Measurements from ENCODE around the gene METAP1D. TPM values are rescaled to one million over a fixed set of nuclear protein-coding genes. Genes with fewer than 3 reads are reported as not detected.

METAP1D gene
- total and polyA plus RNA-seq, 4 donors: 3.3 to 7.1 (median 4.4) TPM

- TF ChIP-seq CTCF (IDR thresholded peaks at IDR 0.05; ENCODE audit: low read depth, low read length, missing input control) (no peak), FOXA1 (IDR thresholded peaks at IDR 0.05) (no peak), EGR1 (IDR thresholded peaks at IDR 0.05; ENCODE audit: low read depth in 2 of 2) (no peak), ATF3 (IDR thresholded peaks at IDR 0.05) (no peak), RAD21 (IDR thresholded peaks at IDR 0.05) (no peak), HNF4G (IDR thresholded peaks at IDR 0.05) (no peak), JUND (IDR thresholded peaks at IDR 0.05) (no peak), REST (IDR thresholded peaks at IDR 0.05) (no peak), RXRA (IDR thresholded peaks at IDR 0.05) (no peak), NR2F2 (IDR thresholded peaks at IDR 0.05) (no peak), HNF4A (conservative IDR thresholded peaks at IDR 0.05) (no peak), GABPA (IDR thresholded peaks at IDR 0.05 in 1 of 2, conservative IDR thresholded peaks at IDR 0.05 in 1 of 2) (no peak), TAF1 (conservative IDR thresholded peaks at IDR 0.05) (no peak), ZBTB33 (IDR thresholded peaks at IDR 0.05) (no peak), FOXA2 (IDR thresholded peaks at IDR 0.05) (no peak), YY1 (IDR thresholded peaks at IDR 0.05) (no peak), MAX (IDR thresholded peaks at IDR 0.05) (no peak), SP1 (IDR thresholded peaks at IDR 0.05) (no peak)
- Histone ChIP-seq H3K9me3 (ENCODE audit: control insufficient read depth in 4 of 4, low read length in 3 of 4) (peaks cover 0 to 2% (median 0%) of the 10 kb centered on the region in 4 donors), H3K27me3 (ENCODE audit: control insufficient read depth in 4 of 4, insufficient read depth in 4 of 4, low read length in 3 of 4) (peaks cover 12 to 45% (median 28%) of the 10 kb centered on the region in 4 donors), H3K9ac (ENCODE audit: low read depth in 1 of 2, low read length in 2 of 2) (no peak overlapping the region), H3K4me3 (ENCODE audit: low read depth in 1 of 3, low read length in 3 of 3) (peak overlapping the region in 1 of 3 donors; percentile 22), H3K36me3 (ENCODE audit: control insufficient read depth in 4 of 4, insufficient read depth in 3 of 4, low read depth in 1 of 4, low read length in 3 of 4) (no peaks in the 10 kb centered on the region), H3K4me1 (ENCODE audit: control insufficient read depth in 4 of 4, insufficient read depth in 4 of 4, low read length in 3 of 4) (peaks cover 8 to 29% (median 21%) of the 10 kb centered on the region in 4 donors), H3K27ac (ENCODE audit: low read depth in 1 of 2, low read length in 2 of 2) (no peak overlapping the region)
- WGBS: 4% methylated on average over 66 of the region's 66 CpGs
- DNase-seq (ENCODE audit: low spot score): no peak
Observed at GRCh38 chr2:172094294-172095145, 94.8 kb downstream of the METAP1D start.

Measured in liver (tissue), 9 donors.